HCT116 (cell line): ENCODE measurements around the gene ELF2. TPM values are rescaled to one million over a fixed set of nuclear protein-coding genes. Genes with fewer than 3 reads are reported as not detected.
A peak's percentile ranks its signal among the peaks of the same experiment; 100 is the strongest.

Experiments
- ATAC-seq: fragments of 200-7000 bp; cut with Tn5 transposase; 2 replicates; pipeline ENCODE4 v1.9.1; 2020; ENCODE audit warnings: mild to moderate bottlenecking, moderate library complexity
- BruUV-seq: library from RNA; stranded (reverse); fragments of 400-500 nt; replicated peaks from 2 replicates; lab custom pipeline; 2021; lab: Mats Ljungman, UMichigan
- CTCF ChIA-PET: fragments of 300-600 bp; sonication (Branson Sonifier 250); formaldehyde crosslinking; loops from one replicate; lab custom pipeline; 2021; ENCODE audit warnings: antibody characterized with exemption; lab: Charles Lee
- POLR2A ChIA-PET: fragments of 300-600, 350-600 bp; sonication (Branson Sonifier 250); formaldehyde crosslinking; loops from one replicate; lab custom pipeline; 2021; ENCODE audit warnings: antibody characterized with exemption; lab: Charles Lee
- RAD21 ChIA-PET, 2 experiments: fragments of 300-600 bp; sonication (Branson Sonifier 250); formaldehyde crosslinking; loops; one replicate each; lab custom pipeline; 2023; ENCODE audit warnings: low total read pairs in 2 of 2; ENCODE audit not compliant: uncharacterized antibody in 2 of 2, unreplicated experiment in 2 of 2, low non-redundant PET in 1 of 2; lab: Charles Lee
- DNase-seq: peaks from one replicate; pipeline ENCODE4 v3.0.0-alpha.2; 2010; ENCODE audit warnings: low read depth, low spot score
- H2AFZ ChIP-seq: fragments of 200-600 bp; shearing (Covaris generic), sonication (generic); 2 replicates; pipeline ENCODE4 v1.6.1; 2017; ENCODE audit warnings: low read depth, mixed run types, mixed read lengths, antibody characterized with exemption, low read length; ENCODE audit not compliant: poor library complexity, severe bottlenecking
- H3K27ac ChIP-seq: 2 replicates; pipeline ENCODE4 v1.5.1; 2012; ENCODE audit warnings: low read depth, low read length
- H3K27me3 ChIP-seq: fragments of 200-600 bp; sonication (generic); 2 replicates; pipeline ENCODE4 v1.6.1; 2016; ENCODE audit warnings: mixed run types, low read length, mixed read lengths; ENCODE audit not compliant: insufficient read depth
- H3K36me3 ChIP-seq, 2 experiments: fragments of 200-500 bp in 1 of 2; fragments of 200-600 bp in 1 of 2; sonication (Bioruptor generic) in 1 of 2; sonication (generic) in 1 of 2; 2 replicates each; pipeline versions ENCODE4 v1.5.1 to v1.6.1; 2014 to 2016; ENCODE audit warnings: low read length in 2 of 2, inconsistent platforms in 1 of 2, mixed read lengths in 1 of 2, mixed run types in 1 of 2; ENCODE audit not compliant: insufficient read depth in 2 of 2, control insufficient read depth in 1 of 2
- H3K4me1 ChIP-seq, 2 experiments: fragments of 200-600 bp in 1 of 2; sonication (generic) in 1 of 2; 2 replicates each; pipeline versions ENCODE4 v1.5.1 to v1.6.1; 2012 to 2017; ENCODE audit warnings: low read length in 2 of 2, inconsistent platforms in 1 of 2, mild to moderate bottlenecking in 1 of 2, mixed read lengths in 1 of 2, mixed run types in 1 of 2, moderate library complexity in 1 of 2; ENCODE audit not compliant: insufficient read depth in 2 of 2, control insufficient read depth in 1 of 2
- H3K4me2 ChIP-seq: fragments of 200-600 bp; sonication (generic); 2 replicates; pipeline ENCODE4 v1.6.1; 2017; ENCODE audit warnings: mixed run types, low read length, mixed read lengths
- H3K4me3 ChIP-seq, 2 experiments: fragments of 200-600 bp in 1 of 2; sonication (generic) in 1 of 2; replicated peaks in 1 of 2; 2 replicates each; pipeline ENCODE4 v1.5.1; 2011 to 2016; ENCODE audit warnings: low read length in 2 of 2, control low read depth in 1 of 2, low read depth in 1 of 2, mild to moderate bottlenecking in 1 of 2, mixed read lengths in 1 of 2, mixed run types in 1 of 2
- H3K79me2 ChIP-seq: fragments of 200-600 bp; sonication (generic); 2 replicates; pipeline ENCODE4 v1.6.1; 2017; ENCODE audit warnings: mild to moderate bottlenecking, mixed run types, low read length, moderate library complexity, mixed read lengths; ENCODE audit not compliant: insufficient read depth
- H3K9ac ChIP-seq: fragments of 200-600 bp; sonication (generic); 2 replicates; pipeline ENCODE4 v1.6.1; 2016; ENCODE audit warnings: low read length, mixed read lengths
- H3K9me2 ChIP-seq: fragments of 200-600 bp; sonication (generic), shearing (Covaris generic); 2 replicates; pipeline ENCODE4 v1.6.1; 2017; ENCODE audit warnings: mixed run types, mild to moderate bottlenecking, moderate library complexity; ENCODE audit not compliant: insufficient read depth
- H3K9me3 ChIP-seq, 2 experiments: fragments of 200-500 bp in 1 of 2; fragments of 200-600 bp in 1 of 2; sonication (Bioruptor generic) in 1 of 2; sonication (generic) in 1 of 2; 2 replicates each; pipeline ENCODE4 v1.6.1; 2014 to 2017; ENCODE audit warnings: low read length in 2 of 2, mixed read lengths in 2 of 2, inconsistent platforms in 1 of 2, low read depth in 1 of 2, mild to moderate bottlenecking in 1 of 2, mixed run types in 1 of 2, moderate library complexity in 1 of 2; ENCODE audit not compliant: control insufficient read depth in 1 of 2, insufficient read depth in 1 of 2
- H4K20me1 ChIP-seq: fragments of 200-600 bp; sonication (generic), shearing (Covaris generic); 2 replicates; pipeline ENCODE4 v1.6.1; 2017; ENCODE audit warnings: mixed run types, mild to moderate bottlenecking, moderate library complexity; ENCODE audit not compliant: insufficient read depth
- CBX3 ChIP-seq: IDR thresholded peaks from 2 replicates; pipeline ENCODE4 v1.6.1; 2012; ENCODE audit warnings: low read depth
- CEBPB ChIP-seq: IDR thresholded peaks from 2 replicates; pipeline ENCODE4 v1.6.1; 2012; ENCODE audit warnings: low read depth
- EGR1 ChIP-seq: IDR thresholded peaks from 2 replicates; pipeline ENCODE4 v1.6.1; 2012; ENCODE audit warnings: low read depth
- ELF1 ChIP-seq: IDR thresholded peaks from 2 replicates; pipeline ENCODE4 v1.6.1; 2012; ENCODE audit warnings: low read depth, borderline replicate concordance
- EZH2 ChIP-seq: fragments of 200-600 bp; sonication (generic); IDR thresholded peaks from 2 replicates; pipeline ENCODE4 v1.6.1; 2017; ENCODE audit warnings: antibody characterized with exemption, mixed run types
- EZH2phosphoT487 ChIP-seq: fragments of 200-600 bp; IDR thresholded peaks from 2 replicates; pipeline ENCODE4 v1.6.1; 2018; ENCODE audit warnings: antibody characterized with exemption, borderline replicate concordance
- FOSL1 ChIP-seq: IDR thresholded peaks from 2 replicates; pipeline ENCODE4 v1.6.1; 2012; ENCODE audit warnings: low read depth
- JUND ChIP-seq: IDR thresholded peaks from 2 replicates; pipeline ENCODE4 v1.6.1; 2012
- MAX ChIP-seq: IDR thresholded peaks from 2 replicates; pipeline ENCODE4 v1.6.1; 2012
- POLR2A ChIP-seq: IDR thresholded peaks from 2 replicates; pipeline ENCODE4 v1.7.0; 2011; ENCODE audit warnings: borderline replicate concordance; ENCODE audit not compliant: insufficient read depth, insufficient read length; ENCODE audit errors: extremely low read depth
- POLR2AphosphoS5 ChIP-seq: IDR thresholded peaks from 2 replicates; pipeline ENCODE4 v1.6.1; 2011; ENCODE audit warnings: mild to moderate bottlenecking, low read depth, low read length, moderate library complexity
- RAD21 ChIP-seq: IDR thresholded peaks from 2 replicates; pipeline ENCODE4 v1.6.1; 2012; ENCODE audit warnings: low read depth, mild to moderate bottlenecking
- SIN3A ChIP-seq: IDR thresholded peaks from 2 replicates; pipeline ENCODE4 v1.6.1; 2012; ENCODE audit warnings: low read depth
- SP1 ChIP-seq: IDR thresholded peaks from 2 replicates; pipeline ENCODE4 v1.6.1; 2012; ENCODE audit warnings: low read depth
- SRF ChIP-seq: IDR thresholded peaks from 2 replicates; pipeline ENCODE4 v1.6.1; 2012; ENCODE audit warnings: low read depth
- TCF7L2 ChIP-seq: IDR thresholded peaks from 2 replicates; pipeline ENCODE4 v1.7.0; 2011; ENCODE audit warnings: borderline replicate concordance, inconsistent platforms; ENCODE audit not compliant: insufficient read depth, insufficient read length; ENCODE audit errors: extremely low read depth
- YY1 ChIP-seq: IDR thresholded peaks from 2 replicates; pipeline ENCODE4 v1.6.1; 2011; ENCODE audit warnings: low read length, low read depth, moderate library complexity, mild to moderate bottlenecking; ENCODE audit not compliant: insufficient replicate concordance; ENCODE audit errors: extremely low read depth
- ZBTB33 ChIP-seq: IDR thresholded peaks from 2 replicates; pipeline ENCODE4 v1.6.1; 2011; ENCODE audit warnings: mild to moderate bottlenecking, low read length, moderate library complexity; ENCODE audit not compliant: insufficient replicate concordance; ENCODE audit errors: extremely low read depth
- ZFX ChIP-seq: fragments of 450-650 bp; IDR thresholded peaks from 2 replicates; pipeline ENCODE4 v1.6.1; 2017
- ZNF274 ChIP-seq: fragments of 200-500 bp; sonication (Bioruptor generic); IDR thresholded peaks from 2 replicates; pipeline ENCODE4 v1.6.1; 2014; ENCODE audit warnings: mild to moderate bottlenecking, low read depth, low read length, inconsistent platforms
- intact Hi-C: fragments of 100-400 bp; cut with micrococcal nuclease; formaldehyde crosslinking; loops from 2 replicates; pipeline ENCODE4 v1.10.0; 2022
- total RNA-seq: library from RNA; stranded (reverse); gene quantifications from one replicate; pipeline ENCODE4 v1.2.1, GENCODE V29; 2021; ENCODE audit not compliant: unreplicated experiment
- TF ChIP-seq, protein P1 (sequence below): IDR thresholded peaks from 2 replicates; pipeline ENCODE4 v1.6.1; 2012
- TF ChIP-seq, protein P2 (sequence below), 3 experiments: fragments of 200-600 bp in 1 of 3; sonication (generic) in 1 of 3; IDR thresholded peaks in 2 of 3; conservative IDR thresholded peaks in 1 of 3; 2 replicates each; pipeline ENCODE4 v1.5.1; 2012 to 2017; ENCODE audit warnings: low read depth in 2 of 3, low read length in 2 of 3, antibody characterized with exemption in 1 of 3, borderline replicate concordance in 1 of 3, control low read depth in 1 of 3, mild to moderate bottlenecking in 1 of 3, mixed read lengths in 1 of 3, mixed run types in 1 of 3, moderate library complexity in 1 of 3; ENCODE audit not compliant: insufficient read depth in 1 of 3

ELF2 gene
- total RNA-seq, 1 experiment from 2014 or later, result 28.2 TPM

DNA sequence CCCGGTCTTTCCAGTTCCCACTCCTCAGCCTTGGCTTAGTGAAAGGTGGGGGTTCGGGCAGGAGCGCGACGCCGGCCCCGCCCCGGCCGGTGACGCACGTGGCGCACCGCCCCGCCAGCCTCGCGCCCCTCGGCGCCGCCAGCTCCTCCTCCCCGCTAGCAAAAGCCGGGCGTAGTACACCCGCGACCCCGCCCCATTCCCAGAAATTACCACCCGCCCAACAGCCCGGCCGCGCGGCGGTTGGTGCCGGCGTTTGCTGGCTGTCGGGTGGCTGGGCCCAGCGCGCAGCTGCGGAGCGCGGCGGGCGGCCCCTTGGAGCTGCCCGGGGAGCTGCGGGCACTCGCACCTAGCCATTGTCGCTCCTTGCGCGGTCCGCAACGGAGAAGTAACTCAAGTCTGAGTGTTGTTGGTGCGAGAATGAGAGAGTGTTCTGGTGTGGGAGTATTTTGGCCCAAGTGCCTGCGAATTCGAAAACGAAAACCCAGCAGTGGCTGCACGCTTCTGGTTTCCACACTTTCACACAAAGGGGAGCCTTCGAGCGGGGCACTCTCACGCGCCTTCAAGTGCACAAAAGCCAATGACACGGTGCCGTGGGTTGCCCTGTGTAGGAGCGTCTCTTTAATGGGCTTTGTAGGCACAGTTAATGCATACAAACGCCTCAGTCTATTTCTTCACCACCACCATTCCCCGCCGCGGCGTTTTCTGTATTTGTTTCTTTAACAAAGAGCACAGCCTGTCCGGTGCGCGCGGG, 1.0 kb upstream of the ELF2 start:
- ChIA-PET RAD21 (no interaction called here), CTCF (interaction anchor here (0.9 to 3.1 kb wide), 3 partner anchors 79 to 148 kb away, joined by 3 to 14 read pairs (median 3); partner anchors contain the start of gene NAA15), POLR2A (interaction anchor here (0.7 to 1.4 kb wide), 4 partner anchors 12 to 123 kb away, joined by 3 to 5 read pairs (median 4); partner anchors contain the start of gene NAA15)
- H3K4me2 ChIP-seq, result peak overlapping the region; percentile 100
- H3K4me1 ChIP-seq, result peaks cover 0 to 25% of the 10 kb centered on the region in 2 experiments; a peak in 3 of 4 replicates
- peak overlapping the region; percentile 99 for H2AFZ ChIP-seq
- peak overlapping the region; percentile 81 for H3K9ac ChIP-seq
- no peaks in the 10 kb centered on the region for H4K20me1 ChIP-seq
- ATAC-seq, result peak; percentile 77
- H3K9me2 ChIP-seq, result no peaks in the 10 kb centered on the region
- TSS peak; percentile 87 for BruUV-seq
- intact Hi-C loops, result loop anchor here (1.0 to 5.0 kb wide), 3 partner anchors 95 to 161 kb away; partner anchors contain the start of genes NAA15 and NOCT
- no peaks in the 10 kb centered on the region for H3K27me3 ChIP-seq
- peak overlapping the region; percentile 71 to 96 for H3K4me3 ChIP-seq
- DNase-seq, result peak; percentile 85
- H3K79me2 ChIP-seq, result peaks cover 18% of the 10 kb centered on the region
- no peaks in the 10 kb centered on the region for H3K36me3 ChIP-seq
- no peaks in the 10 kb centered on the region for H3K9me3 ChIP-seq
- peak overlapping the region; percentile 72 for H3K27ac ChIP-seq
- no peak for TF ChIP-seq EGR1
- TF ChIP-seq TCF7L2, result no peak
- TF ChIP-seq MAX, result peak; percentile 79
- TF ChIP-seq POLR2AphosphoS5, result peak; percentile 85
- TF ChIP-seq, protein P1, sequence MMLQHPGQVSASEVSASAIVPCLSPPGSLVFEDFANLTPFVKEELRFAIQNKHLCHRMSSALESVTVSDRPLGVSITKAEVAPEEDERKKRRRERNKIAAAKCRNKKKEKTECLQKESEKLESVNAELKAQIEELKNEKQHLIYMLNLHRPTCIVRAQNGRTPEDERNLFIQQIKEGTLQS, result no peak
- no peak for TF ChIP-seq EZH2
- TF ChIP-seq, protein P2, sequence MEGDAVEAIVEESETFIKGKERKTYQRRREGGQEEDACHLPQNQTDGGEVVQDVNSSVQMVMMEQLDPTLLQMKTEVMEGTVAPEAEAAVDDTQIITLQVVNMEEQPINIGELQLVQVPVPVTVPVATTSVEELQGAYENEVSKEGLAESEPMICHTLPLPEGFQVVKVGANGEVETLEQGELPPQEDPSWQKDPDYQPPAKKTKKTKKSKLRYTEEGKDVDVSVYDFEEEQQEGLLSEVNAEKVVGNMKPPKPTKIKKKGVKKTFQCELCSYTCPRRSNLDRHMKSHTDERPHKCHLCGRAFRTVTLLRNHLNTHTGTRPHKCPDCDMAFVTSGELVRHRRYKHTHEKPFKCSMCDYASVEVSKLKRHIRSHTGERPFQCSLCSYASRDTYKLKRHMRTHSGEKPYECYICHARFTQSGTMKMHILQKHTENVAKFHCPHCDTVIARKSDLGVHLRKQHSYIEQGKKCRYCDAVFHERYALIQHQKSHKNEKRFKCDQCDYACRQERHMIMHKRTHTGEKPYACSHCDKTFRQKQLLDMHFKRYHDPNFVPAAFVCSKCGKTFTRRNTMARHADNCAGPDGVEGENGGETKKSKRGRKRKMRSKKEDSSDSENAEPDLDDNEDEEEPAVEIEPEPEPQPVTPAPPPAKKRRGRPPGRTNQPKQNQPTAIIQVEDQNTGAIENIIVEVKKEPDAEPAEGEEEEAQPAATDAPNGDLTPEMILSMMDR (IDR thresholded peaks at IDR 0.05 in 2 of 3, conservative IDR thresholded peaks at IDR 0.05 in 1 of 3; ENCODE audit: borderline replicate concordance in 1 of 3, insufficient read depth in 1 of 3, low read depth in 2 of 3, low read length in 2 of 3), result no peak
- peak; percentile 75 for TF ChIP-seq YY1
- peak; percentile 30; the same call in 1 of the 2 replicates for TF ChIP-seq ZFX
- TF ChIP-seq CEBPB, result no peak
- TF ChIP-seq ZBTB33, result no peak
- no peak for TF ChIP-seq ZNF274
- no peak for TF ChIP-seq RAD21
- TF ChIP-seq SIN3A, result peak; percentile 51; the same call in 1 of the 2 replicates
- TF ChIP-seq SRF, result no peak
- TF ChIP-seq FOSL1, result no peak
- no peak for TF ChIP-seq JUND
- no peak for TF ChIP-seq EZH2phosphoT487
- TF ChIP-seq ELF1, result no peak
- no peak for TF ChIP-seq CBX3
- 0 out of 2 replicates have a peak, but pooled peaks have one; percentile 50 for TF ChIP-seq SP1
- TF ChIP-seq POLR2A, result peak; percentile 84
